Gastrocnemius medialis (tissue), 4 donors: ENCODE data around the gene BSCL2. TPM values are rescaled to one million over a fixed set of nuclear protein-coding genes. Genes with fewer than 3 reads are reported as not detected.
"Not testable (repeated sequence)": the region's sequence is repeated elsewhere in the genome, so short reads cannot be mapped to it uniquely, and the experiment has no call there.

ENCODE experiments used
- ATAC-seq, 2 donors: fragments of 150-250 bp; one replicate each; pipeline ENCODE4 v1.9.1; 2016
- DNase-seq, 2 donors: peaks; one replicate each; pipeline ENCODE4 v3.0.0-alpha.2; 2019
- H3K27ac ChIP-seq, 4 donors: fragments of 200-600 bp; sonication (generic); 1 replicate in 1 of 4; 2 replicates in 3 of 4; pipeline ENCODE4 v1.5.1; 2016 to 2018; ENCODE audit warnings: mild to moderate bottlenecking in 2 of 4, moderate library complexity in 1 of 4
- H3K27me3 ChIP-seq, 3 donors: fragments of 200-600 bp; sonication (generic) in 2 of 3; 1 replicate in 1 of 3; 2 replicates in 2 of 3; pipeline versions ENCODE4 v1.5.1 to v1.6.0; 2016 to 2019; ENCODE audit warnings: mild to moderate bottlenecking in 1 of 3, moderate library complexity in 1 of 3
- H3K36me3 ChIP-seq, 2 donors: fragments of 200-600 bp; sonication (generic) in 1 of 2; one replicate each; pipeline ENCODE4 v1.5.1; 2017 to 2018
- H3K4me1 ChIP-seq, 2 donors: fragments of 200-600 bp; sonication (generic) in 1 of 2; one replicate each; pipeline ENCODE4 v1.5.1; 2016 to 2017; ENCODE audit warnings: mild to moderate bottlenecking in 2 of 2
- H3K4me3 ChIP-seq, 4 donors: fragments of 200-600 bp; sonication (generic) in 3 of 4; 1 replicate in 1 of 4; 2 replicates in 3 of 4; pipeline ENCODE4 v1.5.1; 2016 to 2019; ENCODE audit warnings: mild to moderate bottlenecking in 2 of 4
- H3K9me3 ChIP-seq, 3 donors: fragments of 200-600 bp; sonication (generic) in 2 of 3; 1 replicate in 1 of 3; 2 replicates in 2 of 3; pipeline ENCODE4 v1.5.1; 2016 to 2019
- POLR2A ChIP-seq, 2 donors: fragments of 450-650 bp; IDR thresholded peaks; one replicate each; pipeline ENCODE4 v1.6.1; 2017; ENCODE audit warnings: antibody characterized with exemption in 2 of 2, mild to moderate bottlenecking in 2 of 2, moderate library complexity in 2 of 2
- in situ Hi-C, 4 donors: fragments of 200-750 bp; cut with MboI; loops; one replicate each; pipeline versions ENCODE4 v1.15.0 to v1.8.0; 2017; ENCODE audit warnings: low sequenced_read_pairs in 4 of 4
- intact Hi-C: fragments of 100-400 bp; cut with DNase I; formaldehyde crosslinking; loops from one replicate; pipeline ENCODE4 v1.15.1; 2023; ENCODE audit warnings: low total_unique reads
- total RNA-seq, 4 donors: library from RNA; depleted of rRNA; stranded (reverse); fragments of >200 nt; gene quantifications; one replicate each; pipeline versions ENCODE4 v1.1.0 to v1.2.3, GENCODE V29; 2016
- TF ChIP-seq, protein P1 (sequence below), 5 experiments: fragments of 450-650 bp in 3 of 5; fragments of 200-600 bp in 2 of 5; sonication (generic) in 2 of 5; IDR thresholded peaks in 4 of 5; conservative IDR thresholded peaks in 1 of 5; 1 replicate in 4 of 5; 2 replicates in 1 of 5; pipeline ENCODE4 v1.5.1; 2016 to 2019; ENCODE audit warnings: antibody characterized with exemption in 5 of 5, mild to moderate bottlenecking in 3 of 5, moderate library complexity in 3 of 5

BSCL2 gene
- total RNA-seq, 4 donors from 2014 or later: 33.4 to 114 (median 55.6) TPM

GRCh38 chr11:62664405-62665074 is 42.7 kb downstream of the BSCL2 start:
- Histone ChIP-seq H3K27ac (peak overlapping the region; percentile 82 to 97 (median 88)), H3K4me1 (peaks cover 30 to 34% of the 10 kb centered on the region in 2 donors), H3K4me3 (peak overlapping the region; percentile 68 to 96 (median 79)), H3K9me3 (no peaks in the 10 kb centered on the region), H3K36me3 (peaks cover 0 to 20% of the 10 kb centered on the region in 2 donors), H3K27me3 (no peaks in the 10 kb centered on the region)
- ATAC-seq (peak; percentile 56 to 78), DNase-seq (peak in 1 of 2 donors; percentile 60)
- in situ Hi-C loops: no loop called here
- TF ChIP-seq POLR2A (IDR thresholded peaks at IDR 0.05): no peak
- TF ChIP-seq, protein P1, sequence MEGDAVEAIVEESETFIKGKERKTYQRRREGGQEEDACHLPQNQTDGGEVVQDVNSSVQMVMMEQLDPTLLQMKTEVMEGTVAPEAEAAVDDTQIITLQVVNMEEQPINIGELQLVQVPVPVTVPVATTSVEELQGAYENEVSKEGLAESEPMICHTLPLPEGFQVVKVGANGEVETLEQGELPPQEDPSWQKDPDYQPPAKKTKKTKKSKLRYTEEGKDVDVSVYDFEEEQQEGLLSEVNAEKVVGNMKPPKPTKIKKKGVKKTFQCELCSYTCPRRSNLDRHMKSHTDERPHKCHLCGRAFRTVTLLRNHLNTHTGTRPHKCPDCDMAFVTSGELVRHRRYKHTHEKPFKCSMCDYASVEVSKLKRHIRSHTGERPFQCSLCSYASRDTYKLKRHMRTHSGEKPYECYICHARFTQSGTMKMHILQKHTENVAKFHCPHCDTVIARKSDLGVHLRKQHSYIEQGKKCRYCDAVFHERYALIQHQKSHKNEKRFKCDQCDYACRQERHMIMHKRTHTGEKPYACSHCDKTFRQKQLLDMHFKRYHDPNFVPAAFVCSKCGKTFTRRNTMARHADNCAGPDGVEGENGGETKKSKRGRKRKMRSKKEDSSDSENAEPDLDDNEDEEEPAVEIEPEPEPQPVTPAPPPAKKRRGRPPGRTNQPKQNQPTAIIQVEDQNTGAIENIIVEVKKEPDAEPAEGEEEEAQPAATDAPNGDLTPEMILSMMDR (IDR thresholded peaks at IDR 0.05 in 4 of 5, conservative IDR thresholded peaks at IDR 0.05 in 1 of 5): no peak
- intact Hi-C loops: loop anchor here (2.0 kb wide), 1 partner anchor 18 kb away; the partner anchor contains the start of gene GANAB

GRCh38 chr11:62656796-62657429 is 50.3 kb downstream of the BSCL2 start:
- no peaks in the 10 kb centered on the region for H3K36me3 ChIP-seq
- no peak for ATAC-seq

DNA sequence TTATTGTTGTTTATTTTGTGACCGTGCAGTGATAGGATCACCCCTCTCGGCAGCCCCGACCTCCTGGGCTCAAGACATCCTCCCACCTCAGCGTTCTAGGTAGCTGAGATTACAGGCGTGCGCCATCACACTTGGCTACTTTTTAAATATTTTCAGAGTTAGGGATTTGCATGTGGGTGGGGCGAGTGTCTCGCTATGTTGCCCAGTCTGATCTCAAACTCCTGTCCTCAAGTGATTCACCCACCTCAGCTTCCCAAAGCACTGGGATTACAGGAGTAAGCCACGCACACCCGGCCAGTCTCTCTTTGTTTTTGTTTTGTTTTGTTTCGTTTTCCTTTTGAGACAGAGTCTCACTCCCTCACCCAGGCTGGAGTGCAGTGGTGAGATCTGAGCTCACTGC is 52.9 kb downstream of the BSCL2 start:
- H3K27ac ChIP-seq: no peak overlapping the region
- peaks cover 12 to 13% of the 10 kb centered on the region in 2 donors for H3K4me1 ChIP-seq
- in situ Hi-C loops (no loop called here), intact Hi-C loops (no loop called here)
- no peaks in the 10 kb centered on the region for H3K27me3 ChIP-seq
- H3K36me3 ChIP-seq: peaks cover 0 to 7% of the 10 kb centered on the region in 2 donors
- DNase-seq: no peak
- no peak overlapping the region for H3K4me3 ChIP-seq
- H3K9me3 ChIP-seq: no peaks in the 10 kb centered on the region
- no peak for ATAC-seq
- TF ChIP-seq, protein P1 (IDR thresholded peaks at IDR 0.05 in 4 of 5, conservative IDR thresholded peaks at IDR 0.05 in 1 of 5): no peak
- TF ChIP-seq POLR2A (IDR thresholded peaks at IDR 0.05): no peak

More at GRCh38 chr11:62656796-62657429, 50.3 kb downstream of the BSCL2 start:
- no peak for DNase-seq
- TF ChIP-seq POLR2A (IDR thresholded peaks at IDR 0.05): no peak
- TF ChIP-seq, protein P1 (IDR thresholded peaks at IDR 0.05 in 4 of 5, conservative IDR thresholded peaks at IDR 0.05 in 1 of 5): no peak
- Histone ChIP-seq H3K27ac (no peak overlapping the region), H3K4me3 (no peak overlapping the region), H3K4me1 (peaks cover 6 to 7% of the 10 kb centered on the region in 2 donors), H3K27me3 (no peaks in the 10 kb centered on the region), H3K9me3 (no peaks in the 10 kb centered on the region)
- in situ Hi-C loops: no loop called here
- intact Hi-C loops: no loop called here

DNA sequence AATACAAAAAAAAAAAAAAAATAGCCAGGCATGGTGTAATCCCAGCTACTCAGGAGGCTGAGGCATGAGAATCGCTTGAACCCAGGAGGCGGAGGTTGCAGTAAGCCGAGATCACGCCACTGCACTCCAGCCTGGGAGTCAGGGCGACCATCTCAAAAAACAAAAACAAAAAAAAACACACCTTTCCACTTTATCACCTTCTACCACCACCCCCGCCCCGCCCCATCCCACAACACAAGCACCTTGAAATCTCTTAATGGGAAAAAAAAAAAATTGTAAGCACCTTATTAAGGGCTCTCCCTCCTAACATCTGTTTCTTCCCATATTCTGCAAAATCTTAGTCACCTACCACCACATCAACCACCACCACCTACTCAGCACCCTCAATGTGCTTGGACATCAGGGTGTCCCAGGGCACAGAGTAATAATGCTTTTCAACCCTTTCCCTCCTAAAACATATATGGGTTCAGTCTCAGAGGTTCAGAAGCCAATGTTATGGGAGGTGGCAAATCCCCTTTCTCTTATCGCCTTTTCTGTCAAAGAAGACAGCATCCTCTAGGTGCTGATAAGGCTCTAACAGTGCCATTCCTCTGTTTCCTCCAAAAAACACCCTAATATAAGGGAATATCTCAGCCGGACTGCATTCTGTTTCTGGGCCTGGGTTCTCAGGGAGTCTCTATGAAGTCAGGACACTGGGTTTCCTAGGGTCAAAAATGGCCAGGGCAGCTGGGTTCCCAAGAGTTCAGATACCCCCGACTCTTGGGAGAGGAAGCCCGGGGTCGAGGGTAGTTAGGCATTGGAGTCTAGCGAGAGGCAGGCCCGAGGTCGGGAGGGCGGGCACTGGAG is 54.8 kb downstream of the BSCL2 start:
- intact Hi-C loops: loop anchor here (2.0 kb wide), 2 partner anchors 26 to 42 kb away; partner anchors contain the start of gene UBXN1

DNA sequence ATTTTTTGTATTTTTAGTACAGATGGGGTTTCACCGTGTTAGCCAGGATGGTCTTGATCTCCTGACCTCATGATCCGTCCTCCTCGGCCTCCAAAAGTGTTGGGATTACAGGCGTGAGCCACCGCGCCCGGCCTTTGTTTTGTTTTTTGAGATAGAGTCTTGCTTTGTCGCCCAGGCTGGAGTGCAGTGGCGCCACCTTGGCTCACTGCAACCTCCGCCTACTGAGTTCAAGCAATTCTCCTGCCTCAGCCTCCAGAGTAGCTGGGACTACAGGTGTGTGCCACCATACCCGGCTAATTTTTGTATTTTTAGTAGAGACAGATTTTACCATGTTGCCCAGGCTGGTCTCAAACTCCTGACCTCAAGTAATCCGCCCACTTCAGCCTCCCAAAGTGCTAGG is 56.9 kb downstream of the BSCL2 start:
- DNase-seq, intact Hi-C loops, ATAC-seq: not testable (repeated sequence)

More for the DNA sequence above, 54.8 kb downstream of the BSCL2 start:
- peak overlapping the region; percentile 78 to 91 (median 86) for H3K4me3 ChIP-seq
- no peaks in the 10 kb centered on the region for H3K27me3 ChIP-seq
- H3K27ac ChIP-seq: peak overlapping the region; percentile 89 to 95 (median 92)
- H3K9me3 ChIP-seq: no peaks in the 10 kb centered on the region
- ATAC-seq: no peak
- TF ChIP-seq POLR2A (IDR thresholded peaks at IDR 0.05): no peak
- TF ChIP-seq, protein P1 (IDR thresholded peaks at IDR 0.05 in 4 of 5, conservative IDR thresholded peaks at IDR 0.05 in 1 of 5): no peak
- H3K4me1 ChIP-seq: peaks cover 13 to 18% of the 10 kb centered on the region in 2 donors
- peaks cover 0 to 22% of the 10 kb centered on the region in 2 donors for H3K36me3 ChIP-seq
- DNase-seq: no peak
- in situ Hi-C loops: no loop called here

More for the DNA sequence above, 56.9 kb downstream of the BSCL2 start:
- H3K27me3 ChIP-seq, H3K4me3 ChIP-seq, in situ Hi-C loops, H3K27ac ChIP-seq, H3K9me3 ChIP-seq: not testable (repeated sequence)
- Histone ChIP-seq H3K4me1 (peaks cover 26 to 31% of the 10 kb centered on the region in 2 donors), H3K36me3 (peaks cover 0 to 22% of the 10 kb centered on the region in 2 donors)
